DMS 273 (cell line): ENCODE measurements around the gene ADAMTS14.

Experiments used
- DNase-seq: peaks from one replicate; lab custom pipeline; 2025; ENCODE audit not compliant: unreplicated experiment; lab: John Stamatoyannopoulos, UW

Gene ADAMTS14

GRCh38 chr10:70673929-70674559 lies 1.7 kb downstream of the ADAMTS14 start:
- peak; percentile 31 for DNase-seq

- peak; percentile 32 for DNase-seq
Observed at GRCh38 chr10:70674560-70675495, 2.5 kb downstream of the ADAMTS14 start.

- no peak for DNase-seq
Observed at GRCh38 chr10:70675496-70676161, 3.3 kb downstream of the ADAMTS14 start.

- no peak for DNase-seq
Observed at GRCh38 chr10:70676511-70676910, 4.2 kb downstream of the ADAMTS14 start.

GRCh38 chr10:70677016-70677415 lies 4.7 kb downstream of the ADAMTS14 start:
- no peak for DNase-seq

- no peak for DNase-seq
Observed at GRCh38 chr10:70677620-70678249, 5.4 kb downstream of the ADAMTS14 start.

- no peak for DNase-seq
Observed at GRCh38 chr10:70678250-70678635, 5.9 kb downstream of the ADAMTS14 start.

- DNase-seq, result no peak
Observed at GRCh38 chr10:70678757-70679489, 6.6 kb downstream of the ADAMTS14 start.

GRCh38 chr10:70679498-70679897 lies 7.2 kb downstream of the ADAMTS14 start:
- peak; percentile 96 for DNase-seq

GRCh38 chr10:70680899-70681730 lies 8.8 kb downstream of the ADAMTS14 start:
- DNase-seq, result no peak

GRCh38 chr10:70681731-70682005 lies 9.4 kb downstream of the ADAMTS14 start:
- DNase-seq, result no peak

- DNase-seq, result no peak
Observed at GRCh38 chr10:70682920-70683600, 10.8 kb downstream of the ADAMTS14 start.

GRCh38 chr10:70683601-70683934 lies 11.3 kb downstream of the ADAMTS14 start:
- DNase-seq, result no peak

GRCh38 chr10:70683940-70684339 lies 11.6 kb downstream of the ADAMTS14 start:
- no peak for DNase-seq

GRCh38 chr10:70684374-70684773 lies 12.1 kb downstream of the ADAMTS14 start:
- DNase-seq, result no peak

- DNase-seq, result no peak
Observed at GRCh38 chr10:70684839-70685454, 12.6 kb downstream of the ADAMTS14 start.

- DNase-seq, result no peak
Observed at GRCh38 chr10:70685455-70685911, 13.2 kb downstream of the ADAMTS14 start.

GRCh38 chr10:70688828-70689227 lies 16.5 kb downstream of the ADAMTS14 start:
- DNase-seq, result no peak

- DNase-seq, result no peak
Observed at GRCh38 chr10:70689661-70690060, 17.4 kb downstream of the ADAMTS14 start.
